ENCODE measurements around the gene SLK. TPM values are rescaled to one million over a fixed set of nuclear protein-coding genes. Genes with fewer than 3 reads are reported as not detected.

SLK gene
- total RNA-seq (2014; rRNA removed; shearing (Covaris generic)), result 31.6 TPM in 2 replicates
- polyA plus RNA-seq (2015; cell fraction: cytosol; rRNA removed), result 11.3 and 12.6 TPM in 2 replicates
- polyA plus RNA-seq (2015; cell fraction: nucleus; rRNA removed), result 16.0 and 19.8 TPM in 2 replicates

GRCh38 chr10:103966671-103967447 lies at the start of gene SLK:
TSS of gene SLK (plus strand) at chr10:103967140. CDS start at chr10:103967746, 606 bp downstream.
- peak; percentile 70 for DNase-seq (ENCODE audit: low read depth)

GRCh38 chr10:103917302-103918052 lies 49.5 kb upstream of the SLK start:
- DNase-seq (ENCODE audit: low read depth), result no peak

DNA sequence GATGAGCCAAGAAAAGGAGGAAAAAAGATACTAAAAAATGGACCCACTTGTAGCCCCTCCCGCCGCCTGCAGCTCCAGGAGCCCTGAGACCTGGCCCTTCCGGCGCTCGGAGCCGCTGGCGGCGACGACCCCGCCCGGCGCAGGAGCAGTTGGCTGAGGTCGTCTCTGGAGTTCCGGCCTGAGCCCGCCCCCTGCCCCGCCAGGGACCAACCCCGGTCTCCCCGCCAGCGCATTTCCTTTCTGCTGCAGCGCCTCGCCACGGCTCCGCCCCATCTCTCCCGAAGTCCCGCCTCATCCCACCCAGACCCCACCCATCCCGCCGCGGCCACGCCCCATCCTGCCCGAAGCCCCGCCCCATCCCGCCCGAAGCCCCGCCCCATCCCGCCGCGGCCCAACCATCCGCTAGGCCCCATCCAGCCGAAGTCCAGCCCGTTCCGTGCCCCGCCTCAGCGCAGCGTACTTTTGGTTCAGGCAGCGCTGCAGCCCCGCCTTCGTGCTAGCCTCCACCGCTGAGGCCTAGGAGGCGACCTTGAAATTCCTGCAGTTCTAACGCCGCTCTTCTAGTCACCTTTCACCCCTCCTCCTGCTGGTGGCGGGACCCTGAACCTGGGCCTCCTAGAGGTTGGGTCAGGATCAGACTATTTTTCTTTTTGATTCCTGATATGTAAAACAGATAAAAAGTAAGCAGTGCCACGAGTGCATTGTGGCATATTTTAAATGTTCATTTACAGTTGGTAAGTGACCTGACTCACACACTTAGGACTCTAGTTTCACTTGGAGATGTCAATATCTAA lies 48.7 kb upstream of the SLK start, which contains the start of gene STN1:
Gene STN1 (minus strand): TSS at position 132 of the 794 bp plus-strand sequence. CDS start 590 bp downstream, outside the sequence.
- peak; percentile 94 for DNase-seq (ENCODE audit: low read depth)

DNA sequence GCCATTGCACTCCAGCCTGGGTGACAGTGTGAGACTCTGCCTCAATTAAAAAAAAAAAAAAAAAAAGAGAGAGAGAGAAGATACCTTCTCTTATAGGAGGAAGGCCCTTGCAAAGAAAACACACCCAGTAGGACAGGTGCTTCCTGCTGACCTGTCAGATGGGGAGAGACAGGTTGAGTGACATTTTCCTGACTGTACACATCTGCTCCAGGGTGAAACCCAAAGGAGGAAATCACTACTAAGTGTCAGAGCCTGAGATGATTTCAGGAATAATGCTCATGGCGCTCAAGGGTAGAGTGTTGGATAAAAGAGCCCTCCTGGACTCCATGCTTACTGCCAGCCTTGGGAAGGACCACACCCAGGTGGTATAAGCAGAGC lies 47.3 kb upstream of the SLK start:
- DNase-seq (ENCODE audit: low read depth), result no peak

DNA sequence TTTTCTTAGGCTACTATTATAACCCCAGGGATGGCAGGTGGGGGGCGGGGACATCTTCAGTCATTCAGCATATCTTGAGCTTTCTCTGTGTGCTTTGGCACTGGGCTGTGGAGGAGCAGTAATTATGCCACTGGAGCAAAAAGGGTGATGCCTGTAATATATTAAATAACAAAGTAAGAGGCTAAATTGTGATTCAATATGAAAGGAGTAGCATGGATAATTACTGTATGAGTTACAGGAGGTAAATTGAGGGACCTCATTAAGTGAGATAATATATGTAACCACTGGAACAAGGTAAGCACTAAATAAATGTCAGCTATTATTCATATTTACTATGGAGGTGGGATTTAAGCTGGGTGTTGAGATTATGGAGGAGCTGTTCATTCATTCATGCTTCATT lies 45.7 kb upstream of the SLK start:
- no peak for DNase-seq (ENCODE audit: low read depth)

DNA sequence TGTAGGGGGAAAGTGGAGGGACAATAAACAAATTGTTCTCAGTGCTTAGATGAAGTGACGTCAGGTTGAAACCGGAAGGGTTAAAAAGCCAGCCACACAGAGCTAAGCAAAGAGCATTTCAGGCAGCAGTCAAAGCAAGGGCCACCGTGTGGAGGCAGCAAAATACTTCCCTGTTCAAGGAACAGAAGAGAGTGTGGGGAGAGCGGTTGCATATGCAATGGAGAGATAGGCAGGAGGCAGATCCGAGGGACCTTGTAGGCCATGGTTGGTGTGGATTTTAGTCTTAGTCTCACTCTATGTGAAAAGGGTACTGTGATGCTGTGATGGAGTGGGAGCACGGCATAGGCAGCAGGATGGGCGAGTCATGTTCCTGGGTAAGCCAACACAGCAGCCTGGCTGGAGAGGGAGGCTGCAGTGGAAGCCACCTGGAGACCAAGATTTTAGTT lies 45.2 kb upstream of the SLK start:
- DNase-seq (ENCODE audit: low read depth), result peak; percentile 70

GRCh38 chr10:103922659-103923058 lies 44.3 kb upstream of the SLK start:
- DNase-seq (ENCODE audit: low read depth), result no peak

- no peak for DNase-seq (ENCODE audit: low read depth)
Measured at GRCh38 chr10:103923502-103923901, 43.4 kb upstream of the SLK start.

DNA sequence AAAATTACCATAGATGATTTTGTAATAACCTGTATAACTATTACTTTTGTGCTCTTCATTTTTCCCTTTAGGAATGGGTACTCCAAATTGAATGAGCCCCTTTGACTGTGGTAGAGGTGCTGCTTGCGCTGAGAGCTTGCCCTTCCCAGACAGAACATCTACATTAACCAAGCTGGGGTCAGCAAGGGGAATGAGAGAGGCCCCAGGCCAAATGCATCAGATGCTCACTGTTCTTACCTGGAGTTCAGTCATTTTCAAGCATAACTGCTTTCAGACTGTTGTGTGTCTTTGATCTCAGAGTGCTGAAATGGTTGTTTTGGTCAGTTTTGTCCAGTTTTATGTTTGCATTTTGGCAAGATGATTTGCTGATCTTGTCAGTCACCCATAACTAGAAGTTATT lies 41.3 kb upstream of the SLK start:
- DNase-seq (ENCODE audit: low read depth), result no peak

DNA sequence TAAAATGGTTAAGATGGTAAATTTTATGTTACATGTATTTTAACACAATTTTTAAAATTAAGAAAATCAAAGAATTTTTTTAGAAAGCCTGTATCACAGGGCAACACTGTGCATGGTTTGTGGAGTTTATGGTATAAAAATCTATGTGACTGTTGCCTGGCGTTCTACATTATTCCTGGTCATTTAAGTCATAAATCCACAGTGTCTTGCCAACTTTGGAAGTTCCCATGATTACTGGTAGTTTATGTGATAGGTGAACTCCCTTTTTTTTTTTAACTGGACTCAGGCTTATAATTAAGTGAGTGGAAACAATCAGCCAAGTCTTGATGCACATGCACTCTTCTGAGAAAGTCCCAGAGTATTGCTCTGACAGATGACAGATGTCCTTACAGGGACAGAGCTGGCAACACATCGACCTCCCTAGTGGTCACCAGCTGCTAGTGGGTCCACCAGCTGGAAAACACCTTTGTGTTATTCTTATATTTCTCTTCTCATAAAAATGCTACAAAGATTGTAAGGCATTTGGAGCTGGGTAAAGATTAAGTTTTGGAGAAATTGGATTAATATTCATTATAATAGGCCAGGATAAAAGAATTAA lies 40.1 kb upstream of the SLK start:
- DNase-seq (ENCODE audit: low read depth), result no peak

- no peak for DNase-seq (ENCODE audit: low read depth)
Measured at GRCh38 chr10:103928784-103929183, 38.2 kb upstream of the SLK start.

DNA sequence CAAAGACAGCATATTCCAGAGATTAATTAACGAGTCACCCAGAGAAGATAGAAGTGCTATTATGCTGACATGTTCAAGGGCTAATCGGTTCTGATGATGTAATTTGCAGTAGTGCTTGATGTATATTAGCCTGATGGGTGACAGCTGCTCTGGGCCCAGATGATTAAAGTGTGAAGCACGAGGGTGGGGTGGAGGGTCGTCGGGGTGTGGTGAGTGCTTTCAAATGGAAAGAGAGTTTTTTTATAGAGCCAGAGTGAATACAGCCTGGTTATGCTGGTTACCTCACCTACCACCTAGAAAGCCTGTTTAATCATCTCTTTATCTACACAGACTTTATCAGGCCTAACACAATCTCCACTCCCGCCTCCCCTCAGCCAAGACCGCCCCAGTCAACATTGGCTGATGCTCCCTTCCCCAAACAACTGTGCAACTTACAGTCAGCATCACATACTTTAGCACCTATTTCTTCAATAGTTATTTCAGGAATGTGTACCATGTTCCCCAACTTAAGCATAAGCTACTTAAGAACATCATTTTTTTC lies 37.5 kb upstream of the SLK start:
- no peak for DNase-seq (ENCODE audit: low read depth)

- DNase-seq (ENCODE audit: low read depth), result no peak
Measured at GRCh38 chr10:103930449-103930848, 36.5 kb upstream of the SLK start.

DNA sequence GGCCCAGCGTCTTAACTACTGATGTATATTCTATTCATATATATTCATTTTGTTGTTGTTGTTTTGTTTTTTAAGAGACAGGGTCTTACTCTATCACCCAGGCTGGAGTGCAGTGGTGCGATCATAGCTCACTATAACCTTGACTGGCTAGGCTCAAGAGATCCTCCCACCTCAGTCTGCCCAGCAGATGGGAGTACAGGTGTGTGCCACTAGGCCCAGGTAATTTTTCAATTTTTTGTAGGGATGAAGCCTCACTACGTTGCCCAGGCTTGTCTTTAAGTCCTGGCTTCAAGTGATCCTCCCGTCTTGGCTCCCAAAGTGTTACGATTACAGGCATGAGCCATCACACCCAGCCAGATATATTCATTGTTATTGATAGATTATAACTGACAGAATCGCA lies 36.1 kb upstream of the SLK start:
- no peak for DNase-seq (ENCODE audit: low read depth)

- no peak for DNase-seq (ENCODE audit: low read depth)
Measured at GRCh38 chr10:103931603-103932002, 35.3 kb upstream of the SLK start.

- DNase-seq (ENCODE audit: low read depth), result no peak
Measured at GRCh38 chr10:103932271-103932670, 34.7 kb upstream of the SLK start.

DNA sequence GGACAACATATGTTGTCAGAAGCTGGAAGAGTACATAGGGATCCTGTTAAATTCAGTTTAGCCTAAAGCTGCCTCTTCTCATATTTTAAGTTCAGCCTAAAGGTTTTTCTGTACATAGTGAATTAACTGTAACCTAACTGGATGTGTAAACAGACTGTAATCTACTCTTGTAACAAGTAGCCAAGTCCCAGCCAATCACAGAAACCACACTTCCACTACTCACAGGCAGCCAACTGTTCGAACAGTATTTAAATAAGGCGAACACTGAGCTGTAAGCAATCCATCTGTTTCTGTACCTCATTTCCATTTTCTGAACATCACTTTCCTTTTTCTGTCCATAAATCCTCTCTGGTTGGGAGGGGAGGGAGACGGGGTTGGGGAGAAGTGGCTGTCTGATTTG lies 34.0 kb upstream of the SLK start:
- no peak for DNase-seq (ENCODE audit: low read depth)

GRCh38 chr10:103933557-103934121 lies 33.3 kb upstream of the SLK start:
- no peak for DNase-seq (ENCODE audit: low read depth)

DNA sequence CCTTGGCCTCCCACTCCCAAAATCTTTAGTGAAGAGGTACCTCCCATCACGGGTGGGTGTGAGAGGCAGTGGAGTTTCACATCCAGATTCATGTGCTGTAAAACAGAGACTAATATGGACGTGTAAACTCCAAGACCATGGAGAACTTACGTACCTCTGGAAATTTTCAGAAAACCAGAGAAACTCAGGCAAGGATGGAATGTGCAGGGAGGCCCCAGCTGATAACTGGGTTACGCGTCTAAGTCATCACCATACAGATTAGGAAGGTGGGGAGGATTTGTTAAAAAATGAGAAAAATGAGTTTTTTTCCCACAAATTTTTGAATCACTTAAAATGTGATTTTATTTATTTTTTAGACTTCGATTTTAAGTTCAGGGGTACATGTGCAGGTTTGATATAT lies 32.6 kb upstream of the SLK start:
- DNase-seq (ENCODE audit: low read depth), result no peak

GRCh38 chr10:103936022-103936421 lies 30.9 kb upstream of the SLK start:
- no peak for DNase-seq (ENCODE audit: low read depth)

DNA sequence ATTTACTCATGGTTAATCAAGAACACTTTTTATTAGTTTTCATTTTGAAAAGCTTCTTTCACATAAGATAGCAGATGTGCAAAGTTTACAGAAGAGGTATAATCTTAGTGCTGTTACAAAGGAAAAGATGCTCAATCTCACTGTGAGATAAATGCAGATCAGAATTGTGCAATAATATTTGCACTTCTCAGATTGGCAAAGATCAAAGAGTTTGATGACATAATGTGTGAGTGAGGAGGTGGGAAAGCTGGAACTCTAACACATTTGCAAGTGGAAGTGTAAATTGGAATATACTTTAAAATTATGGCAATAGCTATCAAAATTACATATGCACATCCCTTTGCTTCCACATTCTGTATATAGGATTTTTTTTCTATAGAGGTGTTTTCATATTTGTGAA lies 27.4 kb upstream of the SLK start:
- DNase-seq (ENCODE audit: low read depth), result no peak
